NT2/D1 (cell line): ENCODE measurements around the gene RNASE7.
A peak's percentile ranks its signal among the peaks of the same experiment; 100 is the strongest.

ENCODE experiments used
- DNase-seq: peaks from one replicate; pipeline ENCODE4 v3.0.0-alpha.2; 2011; ENCODE audit warnings: low read depth, low spot score
- H3K27me3 ChIP-seq: 2 replicates; pipeline ENCODE4 v1.6.0; 2011; ENCODE audit warnings: mild to moderate bottlenecking; ENCODE audit not compliant: insufficient read length, insufficient read depth
- H3K36me3 ChIP-seq: 2 replicates; pipeline ENCODE4 v1.6.1; 2011; ENCODE audit warnings: mild to moderate bottlenecking, low read length, mixed read lengths; ENCODE audit not compliant: insufficient read depth, insufficient read length
- H3K4me1 ChIP-seq: 2 replicates; pipeline ENCODE4 v1.5.1; 2011; ENCODE audit not compliant: insufficient read depth, insufficient read length
- H3K4me3 ChIP-seq: 2 replicates; pipeline ENCODE4 v1.5.1; 2011; ENCODE audit warnings: low read depth; ENCODE audit not compliant: insufficient read length
- H3K9ac ChIP-seq: 2 replicates; pipeline ENCODE4 v1.6.0; 2011; ENCODE audit warnings: low read depth; ENCODE audit not compliant: insufficient read length
- H3K9me3 ChIP-seq: 2 replicates; pipeline ENCODE4 v1.5.1; 2011; ENCODE audit warnings: mild to moderate bottlenecking, low read length; ENCODE audit not compliant: insufficient read depth
- SUZ12 ChIP-seq: IDR thresholded peaks from 2 replicates; pipeline ENCODE4 v1.6.1; 2011; ENCODE audit not compliant: insufficient read length, insufficient read depth; ENCODE audit errors: extremely low read depth
- YY1 ChIP-seq: IDR thresholded peaks from 2 replicates; pipeline ENCODE4 v1.6.1; 2011; ENCODE audit not compliant: insufficient read length, insufficient read depth
- ZNF274 ChIP-seq: IDR thresholded peaks from 2 replicates; pipeline ENCODE4 v1.6.1; 2011; ENCODE audit warnings: mild to moderate bottlenecking, low read depth, low read length

RNASE7 gene

DNA sequence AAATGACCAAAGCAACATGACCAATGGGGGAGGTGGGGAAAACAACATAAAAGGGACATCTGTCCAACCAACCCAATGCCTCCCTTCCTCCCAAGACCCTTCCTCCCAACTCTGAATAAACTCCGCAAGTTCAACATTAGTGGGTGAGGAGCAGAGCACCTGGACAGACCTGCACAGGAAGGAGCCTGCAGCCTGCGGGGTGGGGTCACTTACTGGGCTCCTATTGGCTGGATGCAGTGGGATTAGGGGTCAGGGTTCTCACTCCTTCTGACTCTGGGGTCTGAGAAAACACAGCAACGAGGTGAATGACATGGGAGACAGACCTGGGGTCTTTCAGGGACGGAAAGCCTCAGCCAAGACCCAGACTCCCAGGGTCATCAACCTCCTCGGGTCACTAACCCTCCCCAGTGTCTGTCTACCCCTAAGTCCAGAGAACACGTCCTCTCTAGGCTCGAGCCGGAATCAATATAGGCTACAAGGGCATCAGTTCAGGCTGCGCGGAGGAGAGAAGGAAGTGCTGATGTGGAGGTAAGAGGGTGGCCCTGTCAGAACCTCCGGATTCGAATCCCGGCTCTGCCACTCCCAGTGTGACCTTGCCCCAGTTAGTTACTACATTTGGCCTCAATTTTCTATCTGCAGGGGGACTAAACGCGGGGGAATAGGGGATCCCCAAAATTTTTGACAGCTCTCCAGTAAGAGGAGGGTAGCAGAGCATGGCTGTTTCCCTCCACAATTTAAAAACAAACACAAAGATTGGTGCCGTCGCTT is 18.2 kb upstream of the RNASE7 start:
- TF ChIP-seq YY1 (no peak), ZNF274 (no peak), SUZ12 (no peak)
- no peak for DNase-seq
- Histone ChIP-seq H3K9ac (peak overlapping the region; percentile 87), H3K9me3 (no peaks in the 10 kb centered on the region), H3K4me3 (peak overlapping the region; percentile 80), H3K4me1 (peaks cover 6% of the 10 kb centered on the region), H3K27me3 (peaks cover 11% of the 10 kb centered on the region), H3K36me3 (peaks cover 25% of the 10 kb centered on the region)

GRCh38 chr14:21024585-21025370 is 17.4 kb upstream of the RNASE7 start, which contains the start of gene NDRG2:
NDRG2 (minus strand) TSS chr14:21025061; CDS start chr14:21023315, 1,746 bp downstream.
- Histone ChIP-seq H3K4me1 (peaks cover 6% of the 10 kb centered on the region), H3K9me3 (no peaks in the 10 kb centered on the region), H3K4me3 (peak within 1 kb of the TSS; percentile 80), H3K27me3 (peaks cover 11% of the 10 kb centered on the region), H3K36me3 (peaks cover 17% of the 10 kb centered on the region), H3K9ac (peak within 1 kb of the TSS; percentile 87)
- TF ChIP-seq YY1 (no peak), ZNF274 (no peak), SUZ12 (no peak)
- DNase-seq: peak; percentile 57

GRCh38 chr14:21025371-21026273 is 16.5 kb upstream of the RNASE7 start:
- Histone ChIP-seq H3K4me3 (peak overlapping the region; percentile 51), H3K9ac (peak overlapping the region; percentile 72), H3K4me1 (peaks cover 6% of the 10 kb centered on the region), H3K27me3 (peaks cover 11% of the 10 kb centered on the region), H3K36me3 (peaks cover 12% of the 10 kb centered on the region), H3K9me3 (no peaks in the 10 kb centered on the region)
- no peak for TF ChIP-seq SUZ12
- TF ChIP-seq YY1: no peak
- no peak for TF ChIP-seq ZNF274
- DNase-seq: no peak

GRCh38 chr14:21026274-21026987 is 15.7 kb upstream of the RNASE7 start:
- no peak for DNase-seq
- Histone ChIP-seq H3K9me3 (no peaks in the 10 kb centered on the region), H3K4me1 (peaks cover 6% of the 10 kb centered on the region), H3K27me3 (peaks cover 11% of the 10 kb centered on the region), H3K9ac (peak overlapping the region; percentile 72), H3K4me3 (peak overlapping the region; percentile 40), H3K36me3 (peaks cover 4% of the 10 kb centered on the region)
- TF ChIP-seq SUZ12 (no peak), YY1 (no peak), ZNF274 (no peak)

DNA sequence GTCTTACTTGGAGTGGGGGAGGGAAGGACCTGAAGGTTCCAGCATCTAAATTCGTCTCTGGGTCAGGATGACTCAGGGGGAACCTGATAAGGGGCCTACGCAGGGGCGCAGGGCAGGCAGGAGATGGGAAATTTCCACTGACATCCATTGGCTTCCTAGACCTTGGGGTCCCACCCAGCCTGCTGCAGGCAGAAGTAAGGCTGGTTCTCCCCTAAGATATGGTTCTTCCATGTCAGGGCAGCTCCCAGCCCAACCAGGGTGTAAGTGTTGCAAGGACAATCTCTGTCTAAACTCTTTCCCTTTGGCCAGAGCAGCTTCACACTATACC is 15.2 kb upstream of the RNASE7 start:
- Histone ChIP-seq H3K4me3 (no peak overlapping the region), H3K9ac (no peak overlapping the region), H3K27me3 (peaks cover 11% of the 10 kb centered on the region), H3K4me1 (peaks cover 6% of the 10 kb centered on the region), H3K9me3 (no peaks in the 10 kb centered on the region), H3K36me3 (no peaks in the 10 kb centered on the region)
- DNase-seq: no peak
- no peak for TF ChIP-seq SUZ12
- no peak for TF ChIP-seq YY1
- TF ChIP-seq ZNF274: no peak

GRCh38 chr14:21029917-21030316 is 12.2 kb upstream of the RNASE7 start, which contains the start of gene TPPP2:
TPPP2 (plus strand) TSS chr14:21030217; CDS start chr14:21030582, 365 bp downstream.
- H3K4me3 ChIP-seq: no peak within 1 kb of the TSS
- no peaks in the 10 kb centered on the region for H3K27me3 ChIP-seq
- H3K4me1 ChIP-seq: peaks cover 3% of the 10 kb centered on the region
- no peak for DNase-seq
- H3K9ac ChIP-seq: no peak within 1 kb of the TSS
- no peaks in the 10 kb centered on the region for H3K9me3 ChIP-seq
- TF ChIP-seq ZNF274 (no peak), YY1 (no peak), SUZ12 (no peak)
- no peaks in the 10 kb centered on the region for H3K36me3 ChIP-seq
